ENCODE data around the gene FRMD8.

GRCh38 chr11:65382033-65382803 is 4.2 kb upstream of the FRMD8 start, which contains the start of gene SLC25A45:
- peak; percentile 88 to 98 (median 90) for TF ChIP-seq CTCF (IDR thresholded peaks at IDR 0.05)
- peak; percentile 91 to 93 for TF ChIP-seq POLR2AphosphoS5 (IDR thresholded peaks at IDR 0.05)
